Activated T-cell treated with anti-CD3 and anti-CD28 coated beads for 4 hours (primary cell): ENCODE measurements around the gene TBL2.
"Not testable (repeated sequence)": the region's sequence is repeated elsewhere in the genome, so short reads cannot be mapped to it uniquely, and the experiment has no call there.

Experiments
- DNase-seq: peaks from one replicate; pipeline ENCODE4 v3.0.0-alpha.2; 2020

TBL2 gene

GRCh38 chr7:73530800-73531199, 47.6 kb downstream of the TBL2 start:
- DNase-seq = no peak

DNA sequence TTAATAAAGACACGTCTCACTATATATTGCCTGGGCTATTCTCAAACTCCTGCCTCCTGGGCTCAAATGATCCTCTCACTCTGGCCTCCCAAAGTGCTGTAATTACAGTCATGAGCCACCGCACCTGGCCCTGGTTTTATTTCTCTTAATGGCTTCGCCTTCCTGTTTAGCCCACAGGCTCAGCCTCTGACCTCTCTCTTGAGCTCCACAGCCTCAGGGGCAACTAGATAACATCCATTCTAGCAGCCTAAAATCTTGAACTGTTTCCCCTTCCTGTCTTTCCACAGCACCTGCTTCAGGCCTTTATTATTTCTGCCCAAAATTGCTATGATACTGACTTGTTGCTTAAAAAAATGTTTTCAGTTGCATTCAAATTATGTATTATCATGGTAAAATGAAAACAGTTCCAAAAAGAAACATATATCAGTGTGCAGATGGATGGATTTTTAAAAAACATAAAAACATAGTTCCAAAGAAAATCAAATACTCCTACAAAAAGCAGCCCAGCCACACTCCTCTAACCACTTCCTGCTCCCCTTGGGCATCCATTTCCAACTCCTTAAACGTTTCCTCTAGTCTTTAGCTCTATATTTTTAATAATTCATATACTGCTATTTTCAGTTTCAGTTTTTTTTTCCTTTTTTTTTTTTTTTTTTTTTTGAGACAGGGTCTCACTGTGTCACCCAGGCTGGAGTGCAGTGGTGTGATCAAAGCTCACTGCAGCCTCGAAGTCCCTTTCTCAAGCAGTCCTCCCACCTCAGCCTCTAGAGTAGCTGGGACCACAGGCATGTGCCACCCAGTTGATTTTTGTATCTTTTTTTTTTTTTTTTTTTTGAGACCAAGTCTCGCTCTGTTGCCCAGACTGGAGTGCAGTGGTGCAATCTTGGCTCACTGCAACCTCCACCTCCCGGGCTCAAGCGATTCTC, 51.2 kb downstream of the TBL2 start:
- DNase-seq = no peak

- not testable (repeated sequence) for DNase-seq
Observed at GRCh38 chr7:73526158-73526494, 52.3 kb downstream of the TBL2 start.

DNA sequence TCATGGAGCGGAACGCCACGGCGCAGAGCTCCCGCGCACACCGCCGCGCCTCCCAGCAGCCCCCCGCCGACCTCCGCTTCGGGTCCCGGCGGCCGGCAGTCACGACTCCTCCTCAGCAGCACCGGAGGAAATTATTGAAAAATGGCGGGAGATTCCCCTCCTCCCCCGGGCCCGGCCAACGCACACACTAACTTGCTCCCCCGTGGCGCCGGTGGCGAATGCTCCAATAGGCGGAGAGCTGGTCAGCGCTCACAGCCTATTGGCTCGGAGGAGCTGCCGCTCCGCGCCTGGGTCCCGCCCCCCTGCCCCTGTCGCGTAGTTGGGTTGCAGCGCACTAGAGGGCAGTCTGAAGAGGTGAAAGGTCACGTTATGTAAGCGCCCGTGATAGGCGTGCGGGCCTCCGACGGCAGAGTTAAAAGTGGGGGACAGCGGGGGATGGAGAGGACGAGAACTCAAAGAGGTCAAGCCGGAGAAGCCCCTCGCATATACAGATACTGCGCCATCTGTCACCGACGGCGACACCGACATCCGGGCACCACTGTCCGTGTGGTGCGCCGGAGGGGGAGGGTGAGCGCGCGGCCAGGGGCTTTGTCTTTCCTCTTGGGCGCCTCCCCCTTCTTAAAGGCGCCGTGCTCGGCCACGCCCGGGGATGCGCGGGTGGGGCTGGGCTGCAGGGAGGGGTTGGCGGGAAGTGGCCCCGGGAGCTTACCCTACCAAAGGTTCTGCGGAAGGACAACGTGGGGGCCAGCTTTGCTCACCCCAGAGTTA, 56.1 kb downstream of the TBL2 start, which contains the start of gene BAZ1B:
BAZ1B (minus strand) TSS at position 189 of the 768 bp plus-strand sequence. CDS start 360 bp downstream, outside the sequence.
- DNase-seq = peak; percentile 91

DNA sequence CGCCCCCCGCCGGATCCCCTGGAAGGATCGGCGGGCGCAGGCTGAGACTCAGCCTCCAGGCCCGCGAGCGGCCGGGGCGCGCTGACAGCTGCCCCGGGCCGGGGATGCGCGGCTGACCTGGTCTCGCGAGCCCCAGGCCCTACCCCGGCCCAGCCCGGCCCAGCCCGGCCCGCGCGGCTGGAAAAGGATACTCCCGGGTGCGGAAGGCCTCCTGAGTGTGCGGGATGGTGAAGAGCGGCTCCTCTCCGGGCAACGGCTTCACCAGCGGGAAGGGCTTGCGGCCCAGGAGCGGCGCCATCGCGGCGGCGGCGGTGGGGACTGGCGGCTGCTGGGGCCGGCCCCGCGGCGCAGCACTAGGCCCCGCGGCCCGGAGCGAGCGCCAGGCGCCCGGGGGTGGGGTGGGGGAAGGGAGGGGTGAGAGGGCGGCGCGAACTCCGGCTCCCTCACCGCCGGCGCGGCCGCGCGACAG, 56.7 kb downstream of the TBL2 start:
- DNase-seq = no peak

DNA sequence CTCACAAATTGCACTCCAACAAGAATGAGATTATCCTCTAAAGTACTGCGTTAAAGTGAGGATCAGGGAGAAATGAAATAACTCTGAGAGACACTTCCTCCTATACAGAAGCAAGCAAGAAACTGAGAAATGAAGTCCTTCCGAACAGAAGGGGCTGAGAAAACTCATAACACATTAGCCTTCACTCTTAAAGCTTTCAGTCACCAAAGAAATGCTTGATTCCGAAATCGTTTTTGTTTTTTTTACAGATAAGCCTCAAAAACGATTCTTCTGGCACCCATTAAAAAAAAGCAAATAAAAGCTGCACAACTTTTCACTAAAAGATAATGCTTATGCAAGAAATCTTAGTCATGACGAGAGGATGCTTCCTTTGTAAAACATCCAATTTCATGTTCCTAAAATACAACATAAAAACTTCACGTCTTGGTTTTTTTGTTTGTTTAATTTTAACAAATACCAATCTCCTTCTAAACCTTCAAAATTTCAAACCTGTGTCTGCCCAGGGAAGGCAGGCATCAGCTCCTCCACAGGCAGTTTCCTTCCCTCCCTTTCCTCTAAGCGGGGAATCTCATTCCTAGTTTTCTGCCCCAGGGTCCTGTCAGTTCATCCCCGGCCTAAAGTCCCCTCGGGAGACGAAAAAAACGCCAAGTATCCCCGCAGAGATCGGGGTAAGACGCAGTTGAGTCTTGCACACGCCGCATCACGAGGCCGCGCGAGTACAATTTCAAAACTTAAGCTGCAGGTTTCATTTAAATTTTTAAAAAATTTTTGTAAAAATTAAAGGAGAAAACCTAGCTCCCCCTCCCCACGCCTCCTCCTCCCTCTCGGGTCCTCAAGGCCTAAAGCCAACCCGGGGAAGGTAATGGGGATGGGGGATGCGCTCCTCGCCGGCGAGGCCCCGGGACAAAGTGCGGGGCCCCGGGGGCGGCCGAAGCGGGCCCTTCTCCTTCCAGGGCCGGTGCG, 57.4 kb downstream of the TBL2 start:
- no peak for DNase-seq

DNA sequence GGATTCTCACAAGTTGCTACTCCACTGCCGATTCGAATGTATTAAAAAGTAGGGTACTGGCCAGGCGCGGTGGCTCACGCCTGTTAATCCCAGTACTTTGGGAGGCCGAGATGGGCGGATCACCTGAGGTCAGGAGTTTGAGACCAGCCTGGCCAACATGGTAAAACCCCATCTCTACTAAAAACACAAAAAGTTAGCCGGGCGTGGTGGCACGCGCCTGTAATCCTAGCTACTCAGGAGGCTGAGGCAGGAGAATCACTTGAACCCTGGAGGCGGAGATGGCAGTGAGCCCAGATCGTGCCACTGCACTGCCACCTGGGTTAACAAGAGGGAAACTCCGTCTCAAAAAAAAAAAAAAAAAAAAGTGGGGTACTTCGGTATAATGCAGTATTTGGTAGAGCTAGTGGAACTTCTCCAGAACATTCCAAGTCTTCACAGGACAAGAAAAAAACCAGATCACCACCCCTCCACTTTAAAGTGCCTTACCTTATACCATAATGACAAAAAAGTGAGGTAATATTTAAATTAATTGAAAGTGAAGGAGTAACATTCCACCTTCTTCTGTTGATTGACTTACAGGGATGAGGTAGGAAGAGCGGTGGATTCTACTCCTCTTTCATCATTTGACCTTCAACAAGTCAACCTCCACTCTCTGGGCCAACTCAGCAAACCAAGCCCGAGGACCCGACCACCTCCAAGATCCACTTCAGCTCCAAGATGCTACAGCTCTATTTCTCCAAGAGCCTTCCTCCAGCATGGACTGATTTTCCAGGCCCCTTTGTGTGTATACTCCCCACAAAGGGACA, 58.3 kb downstream of the TBL2 start:
- no peak for DNase-seq

DNA sequence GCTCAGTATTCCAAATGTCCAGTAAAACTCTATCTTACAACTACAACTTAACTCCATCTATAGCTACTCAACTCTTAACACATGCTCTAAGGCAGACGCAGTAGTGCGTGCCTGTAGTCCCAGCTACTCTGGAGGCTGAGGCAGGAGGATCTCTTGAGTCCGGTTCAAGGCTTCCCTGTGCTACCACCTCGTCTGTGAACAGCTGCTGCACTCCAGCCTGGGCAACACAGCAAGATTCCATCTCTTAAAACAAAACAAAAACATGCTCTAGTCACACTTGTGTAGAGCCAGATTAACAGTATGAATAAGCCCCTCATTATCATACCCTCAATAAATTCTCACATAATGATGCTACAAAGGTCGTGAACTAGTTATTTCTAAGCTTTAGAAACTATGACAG, 59.9 kb downstream of the TBL2 start:
- no peak for DNase-seq
